ENCODE measurements around the gene TRIM42.

TRIM42 gene

DNA sequence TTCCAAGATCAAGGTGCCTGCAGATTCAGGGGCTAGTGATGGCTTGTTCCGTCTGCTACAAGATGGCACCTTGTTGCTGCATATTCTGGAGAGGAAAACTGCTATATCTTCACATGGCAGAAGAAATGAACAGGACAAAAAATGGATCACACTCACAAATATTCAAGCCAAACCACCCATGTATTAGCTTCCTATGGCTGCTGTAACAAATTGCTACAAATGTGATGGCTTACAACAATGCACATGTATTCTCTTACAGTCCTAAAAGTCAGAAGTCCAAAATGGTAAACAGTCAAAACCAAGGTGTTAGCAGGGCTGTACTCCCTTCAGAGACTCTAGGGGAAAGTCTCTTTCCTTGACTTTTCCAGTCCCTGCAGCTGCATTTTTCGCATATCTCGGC is 55.8 kb downstream of the TRIM42 start:
- TF ChIP-seq, protein P1, sequence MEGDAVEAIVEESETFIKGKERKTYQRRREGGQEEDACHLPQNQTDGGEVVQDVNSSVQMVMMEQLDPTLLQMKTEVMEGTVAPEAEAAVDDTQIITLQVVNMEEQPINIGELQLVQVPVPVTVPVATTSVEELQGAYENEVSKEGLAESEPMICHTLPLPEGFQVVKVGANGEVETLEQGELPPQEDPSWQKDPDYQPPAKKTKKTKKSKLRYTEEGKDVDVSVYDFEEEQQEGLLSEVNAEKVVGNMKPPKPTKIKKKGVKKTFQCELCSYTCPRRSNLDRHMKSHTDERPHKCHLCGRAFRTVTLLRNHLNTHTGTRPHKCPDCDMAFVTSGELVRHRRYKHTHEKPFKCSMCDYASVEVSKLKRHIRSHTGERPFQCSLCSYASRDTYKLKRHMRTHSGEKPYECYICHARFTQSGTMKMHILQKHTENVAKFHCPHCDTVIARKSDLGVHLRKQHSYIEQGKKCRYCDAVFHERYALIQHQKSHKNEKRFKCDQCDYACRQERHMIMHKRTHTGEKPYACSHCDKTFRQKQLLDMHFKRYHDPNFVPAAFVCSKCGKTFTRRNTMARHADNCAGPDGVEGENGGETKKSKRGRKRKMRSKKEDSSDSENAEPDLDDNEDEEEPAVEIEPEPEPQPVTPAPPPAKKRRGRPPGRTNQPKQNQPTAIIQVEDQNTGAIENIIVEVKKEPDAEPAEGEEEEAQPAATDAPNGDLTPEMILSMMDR (IDR thresholded peaks at IDR 0.05; ENCODE audit: low read depth, low read length): no peak
- DNase-seq (ENCODE audit: extremely low read depth, low read depth): no peak

DNA sequence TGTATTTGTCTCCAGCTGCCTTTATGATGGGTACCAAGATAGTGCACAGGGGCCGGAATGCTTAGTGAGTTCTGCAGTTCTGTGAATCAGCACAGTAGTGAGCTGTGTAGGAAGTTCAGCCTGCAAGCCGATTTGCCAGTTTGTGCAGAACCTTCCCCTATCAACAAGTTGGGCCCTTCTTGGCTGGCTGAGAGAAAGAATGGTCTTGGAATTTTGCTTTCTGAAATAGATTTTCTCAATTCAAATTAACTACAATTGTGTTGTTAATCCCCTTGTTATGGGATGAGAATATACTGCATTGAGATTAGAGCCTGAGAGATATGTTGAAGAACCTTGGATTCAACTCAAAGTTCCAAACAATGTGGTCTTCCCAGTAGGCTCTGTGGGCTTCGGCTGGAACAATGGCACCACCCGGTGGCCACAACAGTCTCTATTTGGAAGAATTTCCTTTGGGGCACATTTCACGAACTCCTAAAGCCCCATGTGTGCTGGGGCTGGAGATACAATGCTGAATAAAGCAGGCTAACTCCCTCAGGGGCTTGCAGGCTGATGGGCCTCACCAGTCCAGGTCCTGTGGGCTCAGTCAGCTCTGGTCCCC is 59.1 kb downstream of the TRIM42 start:
- TF ChIP-seq, protein P1 (IDR thresholded peaks at IDR 0.05; ENCODE audit: low read depth, low read length): peak; percentile 49
- no peak for DNase-seq (ENCODE audit: extremely low read depth, low read depth)

DNA sequence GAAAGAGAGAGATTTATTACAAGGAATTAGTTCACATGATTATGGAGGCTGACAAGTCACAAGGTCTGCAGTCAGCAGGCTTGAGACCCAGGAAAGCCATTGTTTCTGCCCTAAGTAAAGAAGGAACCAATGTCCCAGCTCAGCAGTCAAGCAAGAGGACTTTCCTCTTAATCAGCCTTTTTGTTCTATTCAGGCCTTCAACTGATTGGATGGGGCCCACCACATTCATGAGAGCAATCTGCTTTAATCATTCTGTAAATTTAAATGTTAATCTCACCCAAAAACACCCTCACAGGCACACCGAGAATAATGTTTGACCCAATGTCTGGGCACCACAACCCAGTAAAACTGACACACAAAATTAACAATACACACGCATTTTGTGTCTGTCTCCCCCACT is 64.3 kb downstream of the TRIM42 start:
- TF ChIP-seq, protein P1 (IDR thresholded peaks at IDR 0.05; ENCODE audit: low read depth, low read length): no peak
- DNase-seq (ENCODE audit: extremely low read depth, low read depth): no peak

DNA sequence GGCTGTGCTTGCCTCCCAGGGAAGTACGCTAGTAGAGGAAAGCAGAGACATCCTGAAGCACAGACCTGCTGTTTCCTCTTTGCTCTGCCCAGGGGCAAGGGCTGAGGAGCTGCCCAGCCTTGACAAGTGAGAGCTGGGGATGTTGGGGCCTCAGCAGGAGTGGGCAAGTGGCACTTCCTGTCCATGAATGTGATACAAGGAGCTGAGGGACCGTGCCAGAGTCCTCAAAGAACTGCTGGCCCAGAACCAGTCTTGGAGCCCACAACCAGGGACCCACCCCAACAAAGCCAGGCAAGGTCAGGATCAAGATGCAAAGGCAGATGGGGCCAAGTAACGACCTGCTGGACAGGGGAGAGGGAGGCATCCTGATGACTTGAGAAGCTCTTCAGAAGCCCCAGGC is 70.3 kb downstream of the TRIM42 start:
- TF ChIP-seq, protein P1 (IDR thresholded peaks at IDR 0.05; ENCODE audit: low read depth, low read length): no peak

DNA sequence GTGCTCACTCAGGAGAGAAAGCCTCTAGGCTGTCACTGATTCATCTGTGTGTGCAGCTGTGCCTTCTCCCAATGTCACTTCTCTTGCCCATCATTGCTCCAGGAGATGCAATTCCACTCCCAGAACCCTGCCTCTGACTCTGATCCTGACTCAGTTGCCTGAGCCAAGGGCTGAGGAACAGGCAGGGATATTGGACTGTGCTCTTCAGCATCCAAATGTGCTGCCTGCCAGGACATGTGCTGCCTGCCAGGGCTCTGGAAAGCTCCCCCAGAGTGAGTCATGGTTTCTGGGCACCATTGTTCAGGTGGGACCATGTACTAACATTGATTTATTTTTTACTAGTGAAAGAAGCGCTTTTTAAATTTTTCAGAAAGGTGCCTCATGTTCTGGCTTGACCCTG is 71.0 kb downstream of the TRIM42 start:
- TF ChIP-seq, protein P1 (IDR thresholded peaks at IDR 0.05; ENCODE audit: low read depth, low read length): no peak
- DNase-seq (ENCODE audit: extremely low read depth, low read depth): no peak

More for the DNA sequence above, 70.3 kb downstream of the TRIM42 start:
- no peak for DNase-seq (ENCODE audit: extremely low read depth, low read depth)
